ENCODE data around the gene TANC1. TPM values are rescaled to one million over a fixed set of nuclear protein-coding genes. Genes with fewer than 3 reads are reported as not detected.

The TANC1 gene
- total RNA-seq, 1 donor from 2014 or later, result 61.9 TPM

DNA sequence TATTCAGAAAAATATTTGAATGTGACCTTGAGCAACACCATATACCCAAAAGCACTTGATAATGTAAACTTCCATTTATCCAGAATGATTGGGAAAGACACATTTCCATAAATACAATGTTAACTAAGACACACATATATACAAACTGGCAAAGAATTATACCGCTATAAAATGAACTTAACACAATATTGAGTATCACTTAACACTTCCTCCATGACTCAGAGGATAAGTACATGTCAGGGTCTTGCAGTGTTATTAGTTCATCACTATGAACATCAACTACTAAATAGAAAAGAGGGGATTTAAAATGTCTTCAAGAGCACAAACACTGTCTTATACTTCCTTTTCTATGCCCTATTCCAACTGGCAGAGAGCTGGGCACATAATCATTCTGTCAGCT, 299.5 kb downstream of the TANC1 start:
- Histone ChIP-seq H3K4me1 (no peaks in the 10 kb centered on the region), H3K9me3 (no peaks in the 10 kb centered on the region), H3K36me3 (peaks cover 0 to 11% of the 10 kb centered on the region in 2 donors), H3K27me3 (no peaks in the 10 kb centered on the region), H3K4me3 (no peak overlapping the region), H3K27ac (no peak overlapping the region)
- TF ChIP-seq, protein P1, sequence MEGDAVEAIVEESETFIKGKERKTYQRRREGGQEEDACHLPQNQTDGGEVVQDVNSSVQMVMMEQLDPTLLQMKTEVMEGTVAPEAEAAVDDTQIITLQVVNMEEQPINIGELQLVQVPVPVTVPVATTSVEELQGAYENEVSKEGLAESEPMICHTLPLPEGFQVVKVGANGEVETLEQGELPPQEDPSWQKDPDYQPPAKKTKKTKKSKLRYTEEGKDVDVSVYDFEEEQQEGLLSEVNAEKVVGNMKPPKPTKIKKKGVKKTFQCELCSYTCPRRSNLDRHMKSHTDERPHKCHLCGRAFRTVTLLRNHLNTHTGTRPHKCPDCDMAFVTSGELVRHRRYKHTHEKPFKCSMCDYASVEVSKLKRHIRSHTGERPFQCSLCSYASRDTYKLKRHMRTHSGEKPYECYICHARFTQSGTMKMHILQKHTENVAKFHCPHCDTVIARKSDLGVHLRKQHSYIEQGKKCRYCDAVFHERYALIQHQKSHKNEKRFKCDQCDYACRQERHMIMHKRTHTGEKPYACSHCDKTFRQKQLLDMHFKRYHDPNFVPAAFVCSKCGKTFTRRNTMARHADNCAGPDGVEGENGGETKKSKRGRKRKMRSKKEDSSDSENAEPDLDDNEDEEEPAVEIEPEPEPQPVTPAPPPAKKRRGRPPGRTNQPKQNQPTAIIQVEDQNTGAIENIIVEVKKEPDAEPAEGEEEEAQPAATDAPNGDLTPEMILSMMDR (IDR thresholded peaks at IDR 0.05), result no peak
- TF ChIP-seq POLR2A (IDR thresholded peaks at IDR 0.05) (no peak), POLR2AphosphoS5 (IDR thresholded peaks at IDR 0.05; ENCODE audit: insufficient read depth in 1 of 2, low read depth in 1 of 2) (no peak)
- intact Hi-C loops (cut with DNase I), result no loop called here
- DNase-seq (ENCODE audit: extremely low spot score in 2 of 2), result no peak

DNA sequence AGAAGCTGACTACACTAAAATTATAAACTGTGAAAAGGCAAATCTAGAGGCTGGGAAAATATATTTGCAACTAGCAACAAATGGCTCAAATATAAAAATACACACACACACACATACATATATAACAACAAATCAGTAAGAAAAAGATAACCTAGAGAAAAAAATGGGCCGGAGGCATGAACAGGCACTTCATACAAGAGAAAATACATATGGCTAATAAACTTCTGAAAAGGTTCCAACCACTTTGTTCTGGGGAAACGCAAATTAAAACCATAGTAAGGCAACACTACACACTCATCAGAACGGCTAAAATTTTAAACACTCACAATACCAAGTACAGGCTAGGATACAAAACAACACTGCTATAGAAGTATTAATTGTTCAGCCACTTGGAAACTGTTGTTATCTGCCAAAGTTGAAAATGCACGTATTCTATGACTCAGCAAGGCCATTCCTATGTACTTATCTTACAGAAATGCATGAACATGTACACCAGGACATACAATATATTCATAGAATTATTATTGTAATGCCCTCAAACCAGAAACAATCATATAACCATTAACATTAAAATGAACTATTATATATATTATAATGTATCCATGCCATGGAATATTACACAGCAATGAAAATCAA, 302.4 kb downstream of the TANC1 start:
- DNase-seq (ENCODE audit: extremely low spot score in 2 of 2), result no peak
- H3K9me3 ChIP-seq, result no peaks in the 10 kb centered on the region
- no peak overlapping the region for H3K27ac ChIP-seq
- intact Hi-C loops (cut with DNase I), result no loop called here
- no peaks in the 10 kb centered on the region for H3K27me3 ChIP-seq
- TF ChIP-seq POLR2AphosphoS5 (IDR thresholded peaks at IDR 0.05; ENCODE audit: insufficient read depth in 1 of 2, low read depth in 1 of 2), result no peak
- TF ChIP-seq, protein P1 (IDR thresholded peaks at IDR 0.05), result no peak
- no peak for TF ChIP-seq POLR2A (IDR thresholded peaks at IDR 0.05)
- H3K36me3 ChIP-seq, result peaks cover 0 to 11% of the 10 kb centered on the region in 2 donors
- H3K4me1 ChIP-seq, result no peaks in the 10 kb centered on the region
- no peak overlapping the region for H3K4me3 ChIP-seq

DNA sequence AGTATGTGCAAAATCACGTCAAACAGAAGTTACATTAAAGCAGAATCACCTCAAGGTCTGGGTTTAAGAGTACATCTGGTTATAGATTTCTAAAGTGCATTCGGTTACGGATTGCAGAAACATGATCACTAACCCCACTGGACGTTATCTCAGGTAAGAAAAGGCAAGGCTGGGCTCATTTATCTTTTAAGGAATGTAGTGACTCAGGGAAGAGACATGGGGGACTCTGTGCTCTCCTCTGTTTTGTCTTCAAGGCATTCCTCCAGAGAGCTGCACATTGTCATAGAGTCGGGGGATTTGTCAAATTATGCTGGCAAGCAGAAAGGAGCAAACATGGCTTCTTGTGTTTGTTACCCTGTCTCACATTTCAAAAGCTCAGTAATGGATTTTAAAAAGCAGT, 303.7 kb downstream of the TANC1 start:
- TF ChIP-seq, protein P1 (IDR thresholded peaks at IDR 0.05), result no peak
- TF ChIP-seq POLR2A (IDR thresholded peaks at IDR 0.05) (no peak), POLR2AphosphoS5 (IDR thresholded peaks at IDR 0.05; ENCODE audit: insufficient read depth in 1 of 2, low read depth in 1 of 2) (no peak)
- H3K9me3 ChIP-seq, result no peaks in the 10 kb centered on the region
- intact Hi-C loops (cut with DNase I), result no loop called here
- no peak overlapping the region for H3K4me3 ChIP-seq
- no peaks in the 10 kb centered on the region for H3K4me1 ChIP-seq
- DNase-seq (ENCODE audit: extremely low spot score in 2 of 2), result no peak
- no peaks in the 10 kb centered on the region for H3K27me3 ChIP-seq
- no peak overlapping the region for H3K27ac ChIP-seq
- H3K36me3 ChIP-seq, result peaks cover 0 to 11% of the 10 kb centered on the region in 2 donors

DNA sequence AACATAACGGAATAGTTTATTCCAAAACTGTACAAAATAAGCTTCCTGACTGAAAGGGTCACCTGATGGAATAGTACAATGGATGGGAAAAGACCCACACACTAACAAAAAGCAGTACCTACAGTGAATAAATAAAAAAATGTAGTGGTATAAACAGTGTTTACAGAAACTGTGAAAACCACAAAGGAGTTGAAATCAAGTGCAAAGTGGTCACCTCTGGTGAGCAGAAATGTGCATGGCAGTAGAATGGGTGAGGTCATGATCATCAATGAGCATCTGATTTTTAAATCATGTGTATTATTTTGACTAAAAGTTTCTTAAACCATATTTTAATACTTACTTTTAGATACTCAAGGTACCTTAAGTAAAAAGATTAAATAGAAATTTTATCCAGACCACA, 306.7 kb downstream of the TANC1 start:
- no peaks in the 10 kb centered on the region for H3K27me3 ChIP-seq
- intact Hi-C loops (cut with DNase I), result no loop called here
- H3K9me3 ChIP-seq, result no peaks in the 10 kb centered on the region
- no peaks in the 10 kb centered on the region for H3K4me1 ChIP-seq
- no peak for DNase-seq (ENCODE audit: extremely low spot score in 2 of 2)
- no peak for TF ChIP-seq POLR2AphosphoS5 (IDR thresholded peaks at IDR 0.05; ENCODE audit: insufficient read depth in 1 of 2, low read depth in 1 of 2)
- TF ChIP-seq POLR2A (IDR thresholded peaks at IDR 0.05), result no peak
- TF ChIP-seq, protein P1 (IDR thresholded peaks at IDR 0.05), result no peak
- peaks cover 0 to 11% of the 10 kb centered on the region in 2 donors for H3K36me3 ChIP-seq
- H3K4me3 ChIP-seq, result no peak overlapping the region
- H3K27ac ChIP-seq, result no peak overlapping the region

DNA sequence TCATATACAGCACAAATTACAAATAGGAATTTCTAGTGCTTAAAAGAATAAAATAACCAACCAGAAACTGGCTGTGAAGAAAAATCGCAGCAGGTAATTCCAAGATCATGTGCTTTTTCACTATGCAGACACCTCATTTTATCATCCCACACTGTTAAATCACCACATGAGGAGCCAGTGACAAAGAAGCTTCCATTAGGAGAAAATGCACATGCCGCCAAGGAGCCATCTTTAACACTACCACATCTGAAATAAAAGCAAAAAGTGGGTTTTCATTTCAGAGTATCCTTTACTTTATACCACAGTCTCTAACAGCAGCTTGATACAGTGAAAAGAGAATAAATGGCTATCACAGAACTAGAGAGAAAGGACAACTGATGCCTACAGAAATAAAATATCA, 311.3 kb downstream of the TANC1 start:
- Histone ChIP-seq H3K36me3 (peaks cover 0 to 4% of the 10 kb centered on the region in 2 donors), H3K27ac (no peak overlapping the region), H3K9me3 (no peaks in the 10 kb centered on the region), H3K4me1 (peaks cover 4% of the 10 kb centered on the region), H3K4me3 (no peak overlapping the region), H3K27me3 (no peaks in the 10 kb centered on the region)
- no peak for DNase-seq (ENCODE audit: extremely low spot score in 2 of 2)
- TF ChIP-seq POLR2AphosphoS5 (IDR thresholded peaks at IDR 0.05; ENCODE audit: insufficient read depth in 1 of 2, low read depth in 1 of 2), result no peak
- TF ChIP-seq, protein P1 (IDR thresholded peaks at IDR 0.05), result no peak
- intact Hi-C loops (cut with DNase I), result no loop called here

All from vagina (tissue), 2 donors.